HepG2 (cell line): ENCODE data around the gene SERAC1. TPM values are rescaled to one million over a fixed set of nuclear protein-coding genes. Genes with fewer than 3 reads are reported as not detected.

Experiments used
- BRD4 ChIP-seq: sonication (generic); formaldehyde crosslinking; IDR thresholded peaks from 2 replicates; pipeline ENCODE4 v1.4.0; 2020; ENCODE audit warnings: missing genetic modification reagents
- ELF1 ChIP-seq: sonication (generic); formaldehyde crosslinking; IDR thresholded peaks from 2 replicates; pipeline ENCODE4 v1.4.0; 2020; ENCODE audit warnings: missing genetic modification reagents
- HMGXB3 ChIP-seq: sonication (generic); formaldehyde crosslinking; IDR thresholded peaks from 2 replicates; pipeline ENCODE4 v1.4.0; 2020; ENCODE audit warnings: missing genetic modification reagents, borderline replicate concordance
- MXD3 ChIP-seq: IDR thresholded peaks from 2 replicates; pipeline ENCODE4 v1.6.1; 2016; ENCODE audit warnings: mild to moderate bottlenecking, missing biosample characterization, missing genetic modification reagents
- NRL ChIP-seq: sonication (generic); formaldehyde crosslinking; IDR thresholded peaks from 2 replicates; pipeline ENCODE4 v1.5.0; 2020; ENCODE audit warnings: missing genetic modification reagents, mild to moderate bottlenecking, moderate library complexity, borderline replicate concordance
- SALL2 ChIP-seq: sonication (generic); formaldehyde crosslinking; IDR thresholded peaks from 2 replicates; pipeline ENCODE4 v1.8.1; 2023; ENCODE audit warnings: mild to moderate bottlenecking, missing genetic modification reagents, inconsistent platforms
- TFDP2 ChIP-seq: sonication (generic); formaldehyde crosslinking; IDR thresholded peaks from 2 replicates; pipeline ENCODE4 v1.4.0; 2020; ENCODE audit warnings: missing genetic modification reagents
- ZFP91 ChIP-seq: sonication (generic); formaldehyde crosslinking; IDR thresholded peaks from 2 replicates; pipeline ENCODE4 v1.9.0; 2022; ENCODE audit warnings: missing genetic modification reagents, mild to moderate bottlenecking, borderline replicate concordance
- ZMYM3 ChIP-seq: sonication (generic); formaldehyde crosslinking; IDR thresholded peaks from 2 replicates; pipeline ENCODE4 v1.5.1; 2020; ENCODE audit warnings: mild to moderate bottlenecking, missing genetic modification reagents
- ZNF280D ChIP-seq: sonication (generic); formaldehyde crosslinking; IDR thresholded peaks from 2 replicates; pipeline ENCODE4 v1.5.1; 2020; ENCODE audit warnings: mild to moderate bottlenecking, missing genetic modification reagents
- ZNF441 ChIP-seq: sonication (generic); formaldehyde crosslinking; IDR thresholded peaks from 2 replicates; pipeline ENCODE4 v1.7.0; 2021; ENCODE audit warnings: missing genetic modification reagents, borderline replicate concordance
- ZNF740 ChIP-seq: sonication (generic); formaldehyde crosslinking; IDR thresholded peaks from 2 replicates; pipeline ENCODE4 v1.4.0; 2020; ENCODE audit warnings: missing genetic modification reagents
- ZNF747 ChIP-seq: sonication (generic); formaldehyde crosslinking; IDR thresholded peaks from 2 replicates; pipeline ENCODE4 v1.8.1; 2023; ENCODE audit warnings: missing genetic modification reagents, mild to moderate bottlenecking, borderline replicate concordance
- ZNF768 ChIP-seq: sonication (generic); formaldehyde crosslinking; IDR thresholded peaks from 2 replicates; pipeline ENCODE4 v1.4.0; 2020; ENCODE audit warnings: missing genetic modification reagents
- ZNF772 ChIP-seq: sonication (generic); formaldehyde crosslinking; IDR thresholded peaks from 2 replicates; pipeline ENCODE4 v1.5.0; 2020; ENCODE audit warnings: mild to moderate bottlenecking, missing genetic modification reagents
- ZSCAN29 ChIP-seq: sonication (generic); formaldehyde crosslinking; conservative IDR thresholded peaks from 2 replicates; pipeline ENCODE4 v1.4.0; 2020; ENCODE audit warnings: mild to moderate bottlenecking, missing genetic modification reagents
- polyA plus RNA-seq, 8 experiments: library from polyadenylated mRNA; depleted of rRNA in 3 of 8; stranded (reverse) in 7 of 8; unstranded in 1 of 8; fragments of >200 nt; fragmentation: Illumina TruSeq in 4 of 8; extraction: Trizol in 4 of 8; gene quantifications; 2 replicates each; pipeline versions ENCODE4 v1.2.1 to v1.2.3, GENCODE V29; 2011 to 2016; ENCODE audit warnings: low read depth in 4 of 8, missing spikeins in 1 of 8, mixed read lengths in 1 of 8; ENCODE audit not compliant: insufficient read depth in 1 of 8
- total RNA-seq, 5 experiments: library from RNA; depleted of rRNA; stranded (reverse); fragments of >200 nt; fragmentation: Illumina TruSeq; extraction: Trizol; gene quantifications; 2 replicates each; pipeline ENCODE4 v1.2.3, GENCODE V29; 2016; ENCODE audit warnings: low read depth in 1 of 5

The SERAC1 gene
- total and polyA plus RNA-seq, 2 of the 13 experiments (the other 11 are each of a cell fraction or from before 2014, with no cell fraction given), result 4.5 to 8.1 TPM

- TF ChIP-seq NRL (CRISPR knock-in tag) (peak; percentile 91; the same call in 1 of the 2 replicates), SALL2 (peak; percentile 90), ZNF768 (CRISPR knock-in tag) (peak; percentile 40; the same call in 1 of the 2 replicates), ZMYM3 (CRISPR knock-in tag) (peak; percentile 89), HMGXB3 (CRISPR knock-in tag) (0 out of 2 replicates have a peak, but pooled peaks have one; percentile 61), ZNF772 (CRISPR knock-in tag) (peak; percentile 94; the same call in 1 of the 2 replicates), TFDP2 (CRISPR knock-in tag) (peak; percentile 75), BRD4 (CRISPR knock-in tag) (peak; percentile 73), MXD3 (0 out of 2 replicates have a peak, but pooled peaks have one; percentile 36), ZNF441 (peak; percentile 73; the same call in 1 of the 2 replicates), ZSCAN29 (0 out of 2 replicates have a peak, but pooled peaks have one; percentile 22), ZFP91 (CRISPR knock-in tag) (peak; percentile 87; the same call in 1 of the 2 replicates), ZNF740 (CRISPR knock-in tag) (peak; percentile 65; the same call in 1 of the 2 replicates), ZNF747 (CRISPR knock-in tag) (peak; percentile 91; the same call in 1 of the 2 replicates), ZNF280D (peak; percentile 92), ELF1 (CRISPR knock-in tag) (peak; percentile 31; the same call in 1 of the 2 replicates)
These were observed 15.3 kb upstream of the SERAC1 start (continued) for GRCh38 chr6:158183174-158183972.
